IPS-11a (cell line): ENCODE data around the gene NRG3.
A peak's percentile ranks its signal among the peaks of the same experiment; 100 is the strongest.

Experiments
- H3K4me3 ChIP-seq: one replicate; pipeline ENCODE4 v1.5.1; 2013; ENCODE audit warnings: low read depth, low read length, control low read depth

Gene NRG3

DNA sequence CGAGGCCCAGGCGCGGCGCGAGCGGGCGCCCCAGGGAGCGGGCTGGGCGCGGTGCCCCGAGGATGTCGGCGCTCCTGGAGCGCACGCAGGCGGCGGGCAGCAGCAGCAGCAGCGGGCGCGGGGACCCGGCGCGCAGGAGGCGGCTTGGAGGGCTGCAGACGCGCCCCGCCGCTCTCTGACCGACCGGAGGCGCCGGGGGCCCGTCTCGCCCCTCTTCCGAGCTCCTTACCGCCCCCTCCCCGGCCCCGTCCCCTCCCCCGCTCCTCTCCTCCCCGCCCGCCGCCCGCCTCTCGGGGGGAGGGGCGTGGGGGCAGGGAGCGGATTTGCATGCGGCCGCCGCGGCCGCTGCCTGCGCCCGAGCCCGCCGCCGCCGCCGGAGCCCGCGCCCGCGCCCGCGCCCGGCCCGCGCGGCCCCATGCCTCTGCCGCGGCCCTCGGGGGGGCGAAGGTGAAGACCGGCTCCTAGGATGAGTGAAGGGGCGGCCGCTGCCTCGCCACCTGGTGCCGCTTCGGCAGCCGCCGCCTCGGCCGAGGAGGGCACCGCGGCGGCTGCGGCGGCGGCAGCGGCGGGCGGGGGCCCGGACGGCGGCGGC lies at the start of gene NRG3:
TSS of gene NRG3 (plus strand) at position 320 of the 592 bp plus-strand sequence.
- peak within 1 kb of the TSS; percentile 85 for H3K4me3 ChIP-seq

GRCh38 chr10:81828251-81828650 lies 46.7 kb upstream of the NRG3 start:
- H3K4me3 ChIP-seq, result no peak overlapping the region

GRCh38 chr10:81831060-81831459 lies 43.9 kb upstream of the NRG3 start:
- H3K4me3 ChIP-seq, result no peak overlapping the region

DNA sequence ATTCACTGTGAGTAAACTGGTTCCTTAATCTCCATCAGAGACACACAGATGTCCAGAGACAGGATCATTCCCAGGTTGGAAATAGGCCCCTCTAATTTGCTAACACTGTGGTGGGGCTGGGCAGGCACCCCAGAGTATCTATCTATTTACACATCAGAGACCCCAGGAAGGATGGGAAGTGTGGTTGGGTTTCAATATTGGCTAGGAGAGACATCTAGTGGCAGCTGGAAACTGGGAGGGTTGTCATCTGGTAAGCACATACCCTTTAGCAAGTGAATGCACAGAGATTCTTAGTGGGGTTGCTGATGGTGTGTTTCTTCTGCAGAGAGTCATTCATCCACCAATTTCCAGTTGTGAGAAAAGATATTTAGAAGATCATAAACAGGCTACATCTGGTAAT lies 36.0 kb upstream of the NRG3 start:
- no peak overlapping the region for H3K4me3 ChIP-seq

- no peak overlapping the region for H3K4me3 ChIP-seq
Observed at GRCh38 chr10:81843042-81843441, 32.0 kb upstream of the NRG3 start.

GRCh38 chr10:81847675-81848074 lies 27.3 kb upstream of the NRG3 start:
- H3K4me3 ChIP-seq, result no peak overlapping the region

DNA sequence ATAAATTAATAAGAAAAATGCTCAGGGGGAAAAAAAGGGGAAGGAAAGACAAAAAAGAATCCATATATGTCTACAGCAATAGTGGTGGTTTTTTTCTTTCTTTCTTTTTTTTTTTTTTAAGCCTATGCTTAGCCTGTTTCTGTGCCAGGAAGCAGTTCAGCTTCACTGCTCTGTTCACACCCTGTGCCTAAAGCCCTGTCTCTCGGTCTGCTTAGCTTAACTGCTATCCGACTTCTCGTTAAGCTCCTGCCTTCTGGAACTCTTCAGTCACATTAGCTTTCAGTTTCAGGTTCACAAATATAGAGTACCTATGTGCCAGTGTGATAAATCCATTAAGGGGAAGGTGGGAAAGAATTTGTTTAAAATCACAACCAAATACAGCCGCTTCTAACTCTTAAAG lies 26.5 kb upstream of the NRG3 start:
- no peak overlapping the region for H3K4me3 ChIP-seq

DNA sequence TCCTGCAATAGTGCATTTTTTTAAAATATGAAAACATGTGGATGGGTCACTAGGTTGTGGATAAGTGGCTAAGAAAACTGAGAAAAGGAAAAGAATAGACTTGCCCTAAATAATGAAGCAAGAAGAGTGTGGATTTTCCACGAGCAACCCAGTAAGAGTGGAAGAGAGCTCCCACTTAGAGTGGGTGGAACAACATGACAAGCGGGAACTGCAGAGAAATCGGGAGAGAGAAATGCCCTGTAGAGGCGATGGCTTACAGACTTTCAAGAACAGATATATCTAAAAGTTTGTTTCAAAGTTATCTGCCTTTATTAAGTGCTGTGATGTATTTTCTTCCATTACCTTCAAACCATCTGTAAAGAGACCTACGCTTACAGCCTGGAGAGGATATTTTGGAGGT lies 26.1 kb upstream of the NRG3 start:
- H3K4me3 ChIP-seq, result no peak overlapping the region

DNA sequence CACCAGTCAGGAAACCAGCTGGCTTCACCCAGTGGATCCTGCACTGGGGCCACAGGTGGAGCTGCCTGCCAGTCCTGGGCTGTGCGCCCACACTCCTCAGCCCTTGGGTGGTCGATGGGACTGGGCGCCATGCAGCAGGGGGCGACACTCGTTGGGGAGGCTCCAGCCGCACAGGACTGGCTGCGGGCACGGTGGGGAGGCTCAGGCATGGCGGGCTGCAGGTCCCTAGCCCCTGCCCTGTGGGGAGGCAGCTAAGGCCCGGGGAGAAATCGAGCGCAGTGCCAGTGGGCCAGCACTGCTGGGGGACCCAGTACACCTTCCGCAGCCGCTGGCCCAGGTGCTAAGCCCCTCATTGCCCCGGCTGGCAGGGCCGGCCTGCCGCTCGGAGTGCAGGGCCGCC lies 12.4 kb upstream of the NRG3 start:
- H3K4me3 ChIP-seq, result no peak overlapping the region

DNA sequence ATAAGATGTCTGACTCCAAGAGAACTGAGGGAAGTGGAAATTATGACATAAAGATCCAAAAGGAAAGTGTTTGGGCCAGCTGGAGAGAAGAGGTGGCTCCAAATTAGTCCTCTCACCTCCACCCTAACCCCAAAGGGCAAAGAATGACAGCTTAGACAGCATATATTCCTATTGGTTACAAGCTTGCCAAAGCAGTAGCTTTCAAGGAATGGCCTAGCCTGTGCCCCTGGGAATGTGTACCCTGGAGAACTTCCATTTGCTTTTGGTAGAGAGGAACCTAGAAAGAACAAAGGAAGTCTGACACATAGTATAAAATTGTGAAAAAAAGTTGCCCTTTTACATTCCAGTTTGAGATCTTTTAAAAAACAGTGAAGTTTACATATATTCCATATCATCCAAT lies 11.2 kb upstream of the NRG3 start:
- H3K4me3 ChIP-seq, result no peak overlapping the region

GRCh38 chr10:81865581-81865980 lies 9.4 kb upstream of the NRG3 start:
- H3K4me3 ChIP-seq, result no peak overlapping the region

- no peak overlapping the region for H3K4me3 ChIP-seq
Observed at GRCh38 chr10:81866753-81867152, 8.2 kb upstream of the NRG3 start.

DNA sequence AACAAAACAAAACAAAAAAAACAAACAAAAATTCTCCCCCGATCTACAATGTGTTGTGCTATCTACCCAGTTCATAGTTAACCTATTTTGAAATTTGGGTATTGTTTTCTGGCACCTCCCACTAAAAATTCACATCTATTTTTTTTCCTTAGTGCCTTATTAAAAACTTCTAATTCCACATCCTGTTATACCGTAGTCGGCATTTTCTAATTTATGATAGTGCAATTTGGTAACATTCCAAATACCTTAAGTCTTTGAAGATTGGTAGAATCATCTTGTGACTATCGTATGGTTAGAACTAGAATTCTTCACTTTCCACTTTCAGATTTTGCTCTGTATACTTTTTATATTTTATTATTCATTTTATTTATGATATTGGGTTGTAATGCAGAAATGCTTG lies 4.5 kb upstream of the NRG3 start:
- no peak overlapping the region for H3K4me3 ChIP-seq

GRCh38 chr10:81871558-81871957 lies 3.4 kb upstream of the NRG3 start:
- no peak overlapping the region for H3K4me3 ChIP-seq

- no peak overlapping the region for H3K4me3 ChIP-seq
Observed at GRCh38 chr10:81872206-81872862, 2.7 kb upstream of the NRG3 start.

DNA sequence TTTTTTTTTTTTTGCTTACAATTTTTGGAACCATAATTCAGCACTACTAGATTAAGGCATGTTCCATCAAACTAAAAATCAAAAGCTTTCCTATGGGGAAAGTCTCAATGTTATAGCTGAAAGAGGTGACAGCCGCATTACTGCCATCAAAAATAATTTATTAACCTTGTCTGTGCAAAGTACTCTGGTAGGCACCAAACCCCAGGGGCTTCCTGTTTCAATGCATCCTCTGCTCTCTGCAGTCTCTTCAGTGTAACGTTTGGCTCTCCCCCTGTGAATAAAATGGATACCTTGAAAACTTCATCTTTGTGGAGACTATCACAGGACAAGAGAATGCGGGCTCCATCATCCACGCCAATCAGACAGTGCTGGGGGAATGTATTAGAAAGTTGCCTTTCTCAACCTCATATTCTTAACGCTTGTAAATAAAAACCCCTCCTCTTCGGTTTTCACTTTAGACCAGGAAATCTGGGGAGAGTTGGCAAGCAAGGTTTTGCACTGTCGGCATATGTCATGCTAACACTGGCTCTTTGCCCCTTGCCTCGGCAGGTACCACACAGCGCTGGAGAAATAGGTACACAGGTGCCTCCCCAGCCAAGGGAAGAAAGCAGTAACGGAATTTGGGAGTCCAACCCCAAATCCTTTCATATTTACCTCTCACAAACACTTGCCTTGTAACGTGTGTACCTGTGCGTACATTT lies 1.6 kb upstream of the NRG3 start:
- no peak overlapping the region for H3K4me3 ChIP-seq

- peak overlapping the region; percentile 56 for H3K4me3 ChIP-seq
Observed at GRCh38 chr10:81873932-81874816, 820 bp upstream of the NRG3 start.

DNA sequence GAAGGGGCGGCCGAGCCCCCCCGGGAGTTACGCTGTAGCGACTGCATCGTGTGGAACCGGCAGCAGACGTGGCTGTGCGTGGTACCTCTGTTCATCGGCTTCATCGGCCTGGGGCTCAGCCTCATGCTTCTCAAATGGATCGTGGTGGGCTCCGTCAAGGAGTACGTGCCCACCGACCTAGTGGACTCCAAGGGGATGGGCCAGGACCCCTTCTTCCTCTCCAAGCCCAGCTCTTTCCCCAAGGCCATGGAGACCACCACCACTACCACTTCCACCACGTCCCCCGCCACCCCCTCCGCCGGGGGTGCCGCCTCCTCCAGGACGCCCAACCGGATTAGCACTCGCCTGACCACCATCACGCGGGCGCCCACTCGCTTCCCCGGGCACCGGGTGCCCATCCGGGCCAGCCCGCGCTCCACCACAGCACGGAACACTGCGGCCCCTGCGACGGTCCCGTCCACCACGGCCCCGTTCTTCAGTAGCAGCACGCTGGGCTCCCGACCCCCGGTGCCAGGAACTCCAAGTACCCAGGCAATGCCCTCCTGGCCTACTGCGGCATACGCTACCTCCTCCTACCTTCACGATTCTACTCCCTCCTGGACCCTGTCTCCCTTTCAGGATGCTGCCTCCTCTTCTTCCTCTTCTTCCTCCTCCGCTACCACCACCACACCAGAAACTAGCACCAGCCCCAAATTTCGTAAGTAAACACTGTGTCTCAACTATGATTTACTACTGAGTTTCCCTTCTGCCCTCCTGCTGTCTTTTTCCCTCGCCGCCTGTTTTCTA lies 666 bp downstream of the NRG3 start:
- peak overlapping the region; percentile 85 for H3K4me3 ChIP-seq

- H3K4me3 ChIP-seq, result peak overlapping the region; percentile 85
Observed at GRCh38 chr10:81876253-81877077, 1.5 kb downstream of the NRG3 start.

- no peak overlapping the region for H3K4me3 ChIP-seq
Observed at GRCh38 chr10:81877596-81877995, 2.6 kb downstream of the NRG3 start.
